ENCODE data around the gene QPRT.

The QPRT gene

DNA sequence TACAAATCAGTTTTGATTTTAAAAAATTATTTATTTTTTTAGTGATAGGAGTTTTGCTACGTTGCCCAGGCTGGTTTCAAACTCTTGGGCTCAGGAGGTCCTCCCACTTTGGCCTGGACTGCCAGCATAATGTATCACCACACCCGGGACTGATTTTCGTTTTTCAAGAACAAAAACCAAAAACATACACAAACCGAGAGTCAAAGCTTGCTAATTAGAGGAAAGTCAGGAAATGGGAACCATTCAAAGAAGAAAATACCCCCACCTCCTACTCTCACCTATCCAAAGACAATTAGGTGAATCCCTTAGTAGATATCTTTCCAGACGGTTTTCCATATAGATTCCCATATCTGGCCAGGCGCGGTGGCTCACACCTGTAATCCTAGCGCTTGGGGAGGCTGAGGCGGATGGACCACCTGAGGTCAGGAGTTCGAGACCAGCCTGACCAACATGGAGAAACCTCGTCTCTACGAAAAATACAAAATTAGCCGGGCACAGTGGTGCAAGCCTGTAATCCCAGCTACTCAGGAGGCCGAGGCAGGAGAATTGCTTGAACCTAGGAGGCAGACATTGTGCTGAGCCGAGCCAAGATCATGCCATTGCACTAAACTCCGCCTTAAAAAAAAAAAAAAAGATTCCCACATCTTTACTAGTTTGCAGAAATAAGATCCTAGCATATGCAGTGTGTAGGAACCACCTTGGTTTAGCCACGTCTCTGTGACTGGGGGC, 16.8 kb upstream of the QPRT start:
- no peak for TF ChIP-seq BHLHE40 (IDR thresholded peaks at IDR 0.05; ENCODE audit: borderline replicate concordance)
- no peak for TF ChIP-seq ZNF384 (IDR thresholded peaks at IDR 0.05)
- TF ChIP-seq L3MBTL2 (conservative IDR thresholded peaks at IDR 0.05), result no peak
- TF ChIP-seq ELF4 (IDR thresholded peaks at IDR 0.05), result no peak
- no peak for TF ChIP-seq FOXK2 (IDR thresholded peaks at IDR 0.05)
- TF ChIP-seq SUZ12 (IDR thresholded peaks at IDR 0.05), result no peak
- no peak for TF ChIP-seq FOXA1 (IDR thresholded peaks at IDR 0.05)
- no peak for TF ChIP-seq FOXM1 (IDR thresholded peaks at IDR 0.05; ENCODE audit: borderline replicate concordance)
- TF ChIP-seq LEF1 (IDR thresholded peaks at IDR 0.05; ENCODE audit: borderline replicate concordance), result no peak
- TF ChIP-seq NFRKB (IDR thresholded peaks at IDR 0.05), result no peak
- TF ChIP-seq SP1 (IDR thresholded peaks at IDR 0.05), result no peak
- no peak for TF ChIP-seq HDGF (IDR thresholded peaks at IDR 0.05; ENCODE audit: borderline replicate concordance)
- TF ChIP-seq TARDBP (IDR thresholded peaks at IDR 0.05), result no peak
- TF ChIP-seq, protein P1, sequence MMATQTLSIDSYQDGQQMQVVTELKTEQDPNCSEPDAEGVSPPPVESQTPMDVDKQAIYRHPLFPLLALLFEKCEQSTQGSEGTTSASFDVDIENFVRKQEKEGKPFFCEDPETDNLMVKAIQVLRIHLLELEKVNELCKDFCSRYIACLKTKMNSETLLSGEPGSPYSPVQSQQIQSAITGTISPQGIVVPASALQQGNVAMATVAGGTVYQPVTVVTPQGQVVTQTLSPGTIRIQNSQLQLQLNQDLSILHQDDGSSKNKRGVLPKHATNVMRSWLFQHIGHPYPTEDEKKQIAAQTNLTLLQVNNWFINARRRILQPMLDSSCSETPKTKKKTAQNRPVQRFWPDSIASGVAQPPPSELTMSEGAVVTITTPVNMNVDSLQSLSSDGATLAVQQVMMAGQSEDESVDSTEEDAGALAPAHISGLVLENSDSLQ (IDR thresholded peaks at IDR 0.05), result no peak
- no peak for TF ChIP-seq CTBP1 (IDR thresholded peaks at IDR 0.05; ENCODE audit: borderline replicate concordance)
- ChIA-PET POLR2A (no interaction called here), CTCF (no interaction called here)
- no peak for DNase-seq (ENCODE audit: extremely low spot score)

DNA sequence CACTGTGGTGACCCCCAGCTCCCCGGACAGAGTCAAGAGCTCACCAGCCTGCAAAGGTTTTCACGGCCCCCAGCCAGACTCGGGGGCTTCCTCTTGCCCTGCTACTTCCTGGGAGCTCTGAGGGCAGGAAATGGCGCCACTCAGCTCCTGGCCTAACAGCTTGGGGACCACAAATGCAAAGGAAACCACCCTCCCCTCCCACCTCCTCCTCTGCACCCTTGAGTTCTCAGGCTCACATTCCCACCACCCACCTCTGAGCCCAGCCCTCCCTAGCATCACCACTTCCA, 16.3 kb upstream of the QPRT start:
- DNase-seq (ENCODE audit: extremely low spot score), result no peak
- ChIA-PET POLR2A (interaction anchor here (1.4 kb wide), 1 partner anchor 17 kb away, joined by 6 read pairs; the partner anchor contains the start of gene QPRT), CTCF (no interaction called here)
- no peak for TF ChIP-seq ARNT (IDR thresholded peaks at IDR 0.05)
- no peak for TF ChIP-seq NFRKB (IDR thresholded peaks at IDR 0.05)
- TF ChIP-seq FOXK2 (IDR thresholded peaks at IDR 0.05), result no peak
- no peak for TF ChIP-seq SP1 (IDR thresholded peaks at IDR 0.05)
- TF ChIP-seq ELF4 (IDR thresholded peaks at IDR 0.05), result no peak
- TF ChIP-seq LEF1 (IDR thresholded peaks at IDR 0.05; ENCODE audit: borderline replicate concordance), result no peak
- no peak for TF ChIP-seq BHLHE40 (IDR thresholded peaks at IDR 0.05; ENCODE audit: borderline replicate concordance)
- no peak for TF ChIP-seq HDGF (IDR thresholded peaks at IDR 0.05; ENCODE audit: borderline replicate concordance)
- no peak for TF ChIP-seq L3MBTL2 (conservative IDR thresholded peaks at IDR 0.05)
- no peak for TF ChIP-seq SUZ12 (IDR thresholded peaks at IDR 0.05)
- no peak for TF ChIP-seq CTBP1 (IDR thresholded peaks at IDR 0.05; ENCODE audit: borderline replicate concordance)

DNA sequence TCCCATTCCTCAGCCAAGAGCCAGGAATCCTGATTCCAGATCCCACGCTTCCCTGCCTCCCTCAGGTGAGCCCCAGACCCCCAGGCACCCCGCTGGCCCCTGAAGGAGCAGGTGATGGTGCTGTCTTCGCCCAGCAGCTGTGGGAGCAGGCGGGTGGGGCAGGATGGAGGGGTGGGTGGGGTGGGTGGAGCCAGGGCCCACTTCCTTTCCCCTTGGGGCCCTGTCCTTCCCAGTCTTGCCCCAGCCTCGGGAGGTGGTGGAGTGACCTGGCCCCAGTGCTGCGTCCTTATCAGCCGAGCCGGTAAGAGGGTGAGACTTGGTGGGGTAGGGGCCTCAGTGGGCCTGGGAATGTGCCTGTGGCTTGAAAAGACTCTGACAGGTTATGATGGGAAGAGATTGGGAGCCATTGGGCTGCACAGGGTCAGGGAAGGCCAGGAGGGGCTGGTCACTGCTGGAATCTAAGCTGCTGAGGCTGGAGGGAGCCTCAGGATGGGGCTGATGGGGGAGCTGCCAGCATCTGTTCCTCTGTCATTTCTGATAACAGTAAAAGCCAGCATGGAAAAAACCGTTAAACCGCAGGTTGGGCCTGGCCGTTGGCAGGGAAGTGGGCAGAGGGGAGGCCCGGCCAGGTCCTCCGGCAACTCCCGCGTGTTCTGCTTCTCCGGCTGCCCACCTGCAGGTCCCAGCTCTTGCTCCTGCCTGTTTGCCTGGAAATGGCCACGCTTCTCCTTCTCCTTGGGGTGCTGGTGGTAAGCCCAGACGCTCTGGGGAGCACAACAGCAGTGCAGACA, 15.8 kb upstream of the QPRT start, which contains the start of gene SPN:
TSS of gene SPN (plus strand) at position 232 of the 791 bp plus-strand sequence. CDS start at position 714, 482 bp downstream.
- no peak for DNase-seq (ENCODE audit: extremely low spot score)
- ChIA-PET CTCF (no interaction called here), POLR2A (interaction anchor here (1.4 kb wide), 1 partner anchor 16 kb away, joined by 6 read pairs; the partner anchor contains the start of gene QPRT)
- no peak for TF ChIP-seq FOXM1 (IDR thresholded peaks at IDR 0.05; ENCODE audit: borderline replicate concordance)
- no peak for TF ChIP-seq ELF4 (IDR thresholded peaks at IDR 0.05)
- no peak for TF ChIP-seq SUZ12 (IDR thresholded peaks at IDR 0.05)
- TF ChIP-seq ZNF384 (IDR thresholded peaks at IDR 0.05), result no peak
- TF ChIP-seq TARDBP (IDR thresholded peaks at IDR 0.05), result no peak
- no peak for TF ChIP-seq HDGF (IDR thresholded peaks at IDR 0.05; ENCODE audit: borderline replicate concordance)
- TF ChIP-seq SP1 (IDR thresholded peaks at IDR 0.05), result no peak
- TF ChIP-seq, protein P1 (IDR thresholded peaks at IDR 0.05), result no peak
- no peak for TF ChIP-seq FOXA1 (IDR thresholded peaks at IDR 0.05)
- TF ChIP-seq LEF1 (IDR thresholded peaks at IDR 0.05; ENCODE audit: borderline replicate concordance), result no peak
- no peak for TF ChIP-seq ARNT (IDR thresholded peaks at IDR 0.05)
- TF ChIP-seq CTBP1 (IDR thresholded peaks at IDR 0.05; ENCODE audit: borderline replicate concordance), result no peak
- TF ChIP-seq BHLHE40 (IDR thresholded peaks at IDR 0.05; ENCODE audit: borderline replicate concordance), result no peak
- TF ChIP-seq NFRKB (IDR thresholded peaks at IDR 0.05), result no peak
- TF ChIP-seq L3MBTL2 (conservative IDR thresholded peaks at IDR 0.05), result no peak
- no peak for TF ChIP-seq FOXK2 (IDR thresholded peaks at IDR 0.05)

DNA sequence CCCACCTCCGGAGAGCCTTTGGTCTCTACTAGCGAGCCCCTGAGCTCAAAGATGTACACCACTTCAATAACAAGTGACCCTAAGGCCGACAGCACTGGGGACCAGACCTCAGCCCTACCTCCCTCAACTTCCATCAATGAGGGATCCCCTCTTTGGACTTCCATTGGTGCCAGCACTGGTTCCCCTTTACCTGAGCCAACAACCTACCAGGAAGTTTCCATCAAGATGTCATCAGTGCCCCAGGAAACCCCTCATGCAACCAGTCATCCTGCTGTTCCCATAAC, 15.2 kb upstream of the QPRT start:
- ChIA-PET CTCF (no interaction called here), POLR2A (interaction anchor here (1.4 kb wide), 1 partner anchor 16 kb away, joined by 6 read pairs; the partner anchor contains the start of gene QPRT)
- TF ChIP-seq CTBP1 (IDR thresholded peaks at IDR 0.05; ENCODE audit: borderline replicate concordance), result no peak
- TF ChIP-seq HDGF (IDR thresholded peaks at IDR 0.05; ENCODE audit: borderline replicate concordance), result no peak
- TF ChIP-seq L3MBTL2 (conservative IDR thresholded peaks at IDR 0.05), result no peak
- TF ChIP-seq, protein P1 (IDR thresholded peaks at IDR 0.05), result no peak
- no peak for TF ChIP-seq SP1 (IDR thresholded peaks at IDR 0.05)
- DNase-seq (ENCODE audit: extremely low spot score), result no peak

DNA sequence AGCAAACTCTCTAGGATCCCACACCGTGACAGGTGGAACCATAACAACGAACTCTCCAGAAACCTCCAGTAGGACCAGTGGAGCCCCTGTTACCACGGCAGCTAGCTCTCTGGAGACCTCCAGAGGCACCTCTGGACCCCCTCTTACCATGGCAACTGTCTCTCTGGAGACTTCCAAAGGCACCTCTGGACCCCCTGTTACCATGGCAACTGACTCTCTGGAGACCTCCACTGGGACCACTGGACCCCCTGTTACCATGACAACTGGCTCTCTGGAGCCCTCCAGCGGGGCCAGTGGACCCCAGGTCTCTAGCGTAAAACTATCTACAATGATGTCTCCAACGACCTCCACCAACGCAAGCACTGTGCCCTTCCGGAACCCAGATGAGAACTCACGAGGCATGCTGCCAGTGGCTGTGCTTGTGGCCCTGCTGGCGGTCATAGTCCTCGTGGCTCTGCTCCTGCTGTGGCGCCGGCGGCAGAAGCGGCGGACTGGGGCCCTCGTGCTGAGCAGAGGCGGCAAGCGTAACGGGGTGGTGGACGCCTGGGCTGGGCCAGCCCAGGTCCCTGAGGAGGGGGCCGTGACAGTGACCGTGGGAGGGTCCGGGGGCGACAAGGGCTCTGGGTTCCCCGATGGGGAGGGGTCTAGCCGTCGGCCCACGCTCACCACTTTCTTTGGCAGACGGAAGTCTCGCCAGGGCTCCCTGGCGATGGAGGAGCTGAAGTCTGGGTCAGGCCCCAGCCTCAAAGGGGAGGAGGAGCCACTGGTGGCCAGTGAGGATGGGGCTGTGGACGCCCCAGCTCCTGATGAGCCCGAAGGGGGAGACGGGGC, 14.7 kb upstream of the QPRT start:
- no peak for TF ChIP-seq HDGF (IDR thresholded peaks at IDR 0.05; ENCODE audit: borderline replicate concordance)
- no peak for TF ChIP-seq LEF1 (IDR thresholded peaks at IDR 0.05; ENCODE audit: borderline replicate concordance)
- ChIA-PET POLR2A (interaction anchor here (1.4 kb wide), 1 partner anchor 15 kb away, joined by 6 read pairs; the partner anchor contains the start of gene QPRT), CTCF (no interaction called here)
- DNase-seq (ENCODE audit: extremely low spot score), result no peak
